ENCODE measurements around the gene COL6A3. TPM values are rescaled to one million over a fixed set of nuclear protein-coding genes. Genes with fewer than 3 reads are reported as not detected.

COL6A3 gene
- polyA plus RNA-seq, 3 donors: not detected

- no peak for TF ChIP-seq CTCF (IDR thresholded peaks at IDR 0.05)
- Mint-ChIP-seq H3K4me3 (no peak overlapping the region), H3K27ac (no peak overlapping the region), H3K4me1 (no peaks in the 10 kb centered on the region), H3K36me3 (no peaks in the 10 kb centered on the region), H3K9me3 (no peaks in the 10 kb centered on the region), H3K27me3 (ENCODE audit: low read depth in 3 of 3) (peaks cover 18 to 23% (median 20%) of the 10 kb centered on the region in 3 donors)
- H4K20me1 ChIP-seq (ENCODE audit: insufficient read depth, low read length): no peaks in the 10 kb centered on the region
- 88% methylated on average over 7 of the region's 8 CpGs for WGBS (ENCODE audit: insufficient coverage)
- no peaks in the 10 kb centered on the region for H3K27me3 ChIP-seq (ENCODE audit: control insufficient read depth in 2 of 2, insufficient read depth in 2 of 2, low read length in 2 of 2)
- H3K9ac ChIP-seq (ENCODE audit: insufficient read depth, low read length, poor library complexity, severe bottlenecking): no peak overlapping the region
- no peaks in the 10 kb centered on the region for H3K4me1 ChIP-seq (ENCODE audit: control insufficient read depth in 1 of 2, insufficient read depth in 2 of 2, low read length in 2 of 2)
- no peak for DNase-seq
- no peak overlapping the region for H3K4me2 ChIP-seq (replicated peaks; ENCODE audit: extremely low read depth, low read length, poor library complexity, severe bottlenecking)
- H3K9me3 ChIP-seq (replicated peaks in 1 of 2; ENCODE audit: control insufficient read depth in 1 of 2, insufficient read depth in 1 of 2, low read length in 2 of 2): no peaks in the 10 kb centered on the region
- no peaks in the 10 kb centered on the region for H3K36me3 ChIP-seq (replicated peaks in 1 of 2; ENCODE audit: control insufficient read depth in 1 of 2, insufficient read depth in 2 of 2, low read length in 2 of 2)
- H3K27ac ChIP-seq (ENCODE audit: low read depth in 1 of 2, low read length in 2 of 2): no peak overlapping the region
- H3K4me3 ChIP-seq (replicated peaks in 1 of 3; ENCODE audit: low read depth in 2 of 3, low read length in 3 of 3): no peak overlapping the region
- H3K79me2 ChIP-seq (ENCODE audit: insufficient read depth, low read length): no peaks in the 10 kb centered on the region
- no peak overlapping the region for H2AFZ ChIP-seq (ENCODE audit: insufficient read depth, low read depth, low read length, poor library complexity, severe bottlenecking)
- intact Hi-C loops (cut with micrococcal nuclease): no loop called here
These were observed 5.5 kb downstream of the COL6A3 start for GRCh38 chr2:237408335-237409000.

GRCh38 chr2:237407700-237408099 is 6.3 kb downstream of the COL6A3 start:
- no peak overlapping the region for H2AFZ ChIP-seq (ENCODE audit: insufficient read depth, low read depth, low read length, poor library complexity, severe bottlenecking)
- no peaks in the 10 kb centered on the region for H3K27me3 ChIP-seq (ENCODE audit: control insufficient read depth in 2 of 2, insufficient read depth in 2 of 2, low read length in 2 of 2)
- Mint-ChIP-seq H3K27ac (no peak overlapping the region), H3K36me3 (no peaks in the 10 kb centered on the region), H3K27me3 (ENCODE audit: low read depth in 3 of 3) (peaks cover 16 to 22% (median 20%) of the 10 kb centered on the region in 3 donors), H3K4me3 (no peak overlapping the region), H3K4me1 (no peaks in the 10 kb centered on the region), H3K9me3 (no peaks in the 10 kb centered on the region)
- H3K4me3 ChIP-seq (replicated peaks in 1 of 3; ENCODE audit: low read depth in 2 of 3, low read length in 3 of 3): no peak overlapping the region
- DNase-seq: no peak
- H3K79me2 ChIP-seq (ENCODE audit: insufficient read depth, low read length): no peaks in the 10 kb centered on the region
- no peak overlapping the region for H3K27ac ChIP-seq (ENCODE audit: low read depth in 1 of 2, low read length in 2 of 2)
- WGBS (ENCODE audit: insufficient coverage): 92% methylated on average over 2 of the region's 4 CpGs
- H3K4me2 ChIP-seq (replicated peaks; ENCODE audit: extremely low read depth, low read length, poor library complexity, severe bottlenecking): no peak overlapping the region
- H3K9me3 ChIP-seq (replicated peaks in 1 of 2; ENCODE audit: control insufficient read depth in 1 of 2, insufficient read depth in 1 of 2, low read length in 2 of 2): no peaks in the 10 kb centered on the region
- no peaks in the 10 kb centered on the region for H3K36me3 ChIP-seq (replicated peaks in 1 of 2; ENCODE audit: control insufficient read depth in 1 of 2, insufficient read depth in 2 of 2, low read length in 2 of 2)
- H3K9ac ChIP-seq (ENCODE audit: insufficient read depth, low read length, poor library complexity, severe bottlenecking): no peak overlapping the region
- intact Hi-C loops (cut with micrococcal nuclease): no loop called here
- no peaks in the 10 kb centered on the region for H4K20me1 ChIP-seq (ENCODE audit: insufficient read depth, low read length)
- TF ChIP-seq CTCF (IDR thresholded peaks at IDR 0.05): no peak
- H3K4me1 ChIP-seq (ENCODE audit: control insufficient read depth in 1 of 2, insufficient read depth in 2 of 2, low read length in 2 of 2): no peaks in the 10 kb centered on the region

Measured in CD14-positive monocyte (primary cell).